Measurements from ENCODE around the gene CAPN15. TPM values are rescaled to one million over a fixed set of nuclear protein-coding genes. Genes with fewer than 3 reads are reported as not detected.

CAPN15 gene
- total and polyA plus RNA-seq, 4 donors: 14.4 to 64.1 (median 38.9) TPM

- DNase-seq: no peak
- H3K27ac ChIP-seq (ENCODE audit: low read depth in 1 of 2, low read length in 1 of 2): no peak overlapping the region
- peaks cover 0 to 11% (median 4%) of the 10 kb centered on the region in 5 donors for H3K4me1 ChIP-seq (ENCODE audit: control insufficient read depth in 5 of 5, insufficient read depth in 5 of 5, low read length in 5 of 5)
- no peak for ATAC-seq (ENCODE audit: insufficient read depth, low FRiP score)
- no peak overlapping the region for H3K4me3 ChIP-seq
- no peak for TF ChIP-seq CTCF (IDR thresholded peaks at IDR 0.05; ENCODE audit: control extremely low read depth, extremely low read depth)
- H3K36me3 ChIP-seq (ENCODE audit: control insufficient read depth in 4 of 4, insufficient read depth in 4 of 4, low read length in 4 of 4): peaks cover 0 to 19% (median 0%) of the 10 kb centered on the region in 4 donors
- H3K9me3 ChIP-seq (ENCODE audit: control insufficient read depth in 4 of 4, insufficient read depth in 3 of 4, low read length in 3 of 4): no peaks in the 10 kb centered on the region
- no peak overlapping the region for H3K9ac ChIP-seq (ENCODE audit: insufficient read depth in 1 of 2, low read length in 2 of 2)
- 94 to 97% methylated on average over 16 to 18 of the region's 18 CpGs for WGBS, 2 donors
- no peaks in the 10 kb centered on the region for H3K27me3 ChIP-seq (ENCODE audit: control insufficient read depth in 3 of 3, insufficient read depth in 3 of 3, low read length in 2 of 3)
Observed at GRCh38 chr16:582218-582613, 54.7 kb downstream of the CAPN15 start.

- no peak for DNase-seq
- peaks cover 0 to 15% (median 4%) of the 10 kb centered on the region in 5 donors for H3K4me1 ChIP-seq (ENCODE audit: control insufficient read depth in 5 of 5, insufficient read depth in 5 of 5, low read length in 5 of 5)
- ATAC-seq (ENCODE audit: insufficient read depth, low FRiP score): no peak
- no peak for TF ChIP-seq CTCF (IDR thresholded peaks at IDR 0.05; ENCODE audit: control extremely low read depth, extremely low read depth)
- H3K9me3 ChIP-seq (ENCODE audit: control insufficient read depth in 4 of 4, insufficient read depth in 3 of 4, low read length in 3 of 4): no peaks in the 10 kb centered on the region
- H3K36me3 ChIP-seq (ENCODE audit: control insufficient read depth in 4 of 4, insufficient read depth in 4 of 4, low read length in 4 of 4): peaks cover 0 to 19% (median 0%) of the 10 kb centered on the region in 4 donors
- WGBS, 2 donors: 93 to 96% methylated on average over 19 to 21 of the region's 21 CpGs
- no peaks in the 10 kb centered on the region for H3K27me3 ChIP-seq (ENCODE audit: control insufficient read depth in 3 of 3, insufficient read depth in 3 of 3, low read length in 2 of 3)
- no peak overlapping the region for H3K9ac ChIP-seq (ENCODE audit: insufficient read depth in 1 of 2, low read length in 2 of 2)
- no peak overlapping the region for H3K27ac ChIP-seq (ENCODE audit: low read depth in 1 of 2, low read length in 1 of 2)
- H3K4me3 ChIP-seq: no peak overlapping the region
Observed at GRCh38 chr16:582614-583331, 55.3 kb downstream of the CAPN15 start.

GRCh38 chr16:583470-583814, 55.9 kb downstream of the CAPN15 start:
- WGBS, 2 donors: 76 to 81% methylated on average over 15 to 16 of the region's 16 CpGs

More at GRCh38 chr16:583470-583814, 55.9 kb downstream of the CAPN15 start:
- Histone ChIP-seq H3K36me3 (ENCODE audit: control insufficient read depth in 4 of 4, insufficient read depth in 4 of 4, low read length in 4 of 4) (peaks cover 0 to 19% (median 0%) of the 10 kb centered on the region in 4 donors), H3K4me3 (no peak overlapping the region), H3K27me3 (ENCODE audit: control insufficient read depth in 3 of 3, insufficient read depth in 3 of 3, low read length in 2 of 3) (no peaks in the 10 kb centered on the region), H3K27ac (ENCODE audit: low read depth in 1 of 2, low read length in 1 of 2) (no peak overlapping the region), H3K9ac (ENCODE audit: insufficient read depth in 1 of 2, low read length in 2 of 2) (no peak overlapping the region), H3K9me3 (ENCODE audit: control insufficient read depth in 4 of 4, insufficient read depth in 3 of 4, low read length in 3 of 4) (no peaks in the 10 kb centered on the region), H3K4me1 (ENCODE audit: control insufficient read depth in 5 of 5, insufficient read depth in 5 of 5, low read length in 5 of 5) (peaks cover 0 to 22% (median 4%) of the 10 kb centered on the region in 5 donors)
- DNase-seq: no peak
- TF ChIP-seq CTCF (IDR thresholded peaks at IDR 0.05; ENCODE audit: control extremely low read depth, extremely low read depth): no peak
- ATAC-seq (ENCODE audit: insufficient read depth, low FRiP score): no peak

All from lung (tissue), 12 donors.